IPS DF 6.9 (cell line): ENCODE measurements around the gene CNTRL.

Source experiments
- DNase-seq: peaks from one replicate; pipeline ENCODE4 v3.0.0-alpha.2; 2013; ENCODE audit warnings: low read depth, low spot score
- H3K27ac ChIP-seq: one replicate; pipeline ENCODE4 v1.5.1; 2013; ENCODE audit warnings: low read length, control low read depth
- H3K27me3 ChIP-seq: 2 replicates; pipeline ENCODE4 v1.6.1; 2013; ENCODE audit warnings: mild to moderate bottlenecking, low read length; ENCODE audit not compliant: control insufficient read depth, insufficient read depth
- H3K36me3 ChIP-seq: 2 replicates; pipeline ENCODE4 v1.6.1; 2013; ENCODE audit warnings: low read length; ENCODE audit not compliant: control insufficient read depth, insufficient read depth
- H3K4me1 ChIP-seq: 2 replicates; pipeline ENCODE4 v1.6.1; 2013; ENCODE audit warnings: low read length; ENCODE audit not compliant: control insufficient read depth, insufficient read depth
- H3K4me3 ChIP-seq: 2 replicates; pipeline ENCODE4 v1.5.1; 2013; ENCODE audit warnings: mild to moderate bottlenecking, low read length
- H3K9me3 ChIP-seq: 2 replicates; pipeline ENCODE4 v1.6.1; 2013; ENCODE audit warnings: low read length, inconsistent platforms; ENCODE audit not compliant: control insufficient read depth, insufficient read depth
- WGBS: extraction: QIAGEN DNeasy Blood & Tissue Kit; methylation state at CpG from one replicate; pipeline ENCODE4 v1.1.7; 2013; ENCODE audit warnings: mixed read lengths, missing lambda C conversion rate; ENCODE audit not compliant: insufficient read length, insufficient coverage; 5-methylcytosine and 5-hydroxymethylcytosine counted together

CNTRL gene

GRCh38 chr9:121143771-121144170, 69.0 kb downstream of the CNTRL start:
- Histone ChIP-seq H3K27me3 (no peaks in the 10 kb centered on the region), H3K4me1 (no peaks in the 10 kb centered on the region), H3K9me3 (no peaks in the 10 kb centered on the region), H3K27ac (no peak overlapping the region), H3K4me3 (no peak overlapping the region), H3K36me3 (no peaks in the 10 kb centered on the region)
- WGBS, result no CpG with 5 or more reads among the region's 2 CpGs
- DNase-seq, result no peak

GRCh38 chr9:121144482-121144881, 69.7 kb downstream of the CNTRL start:
- Histone ChIP-seq H3K9me3 (no peaks in the 10 kb centered on the region), H3K36me3 (no peaks in the 10 kb centered on the region), H3K27ac (no peak overlapping the region), H3K27me3 (no peaks in the 10 kb centered on the region), H3K4me1 (no peaks in the 10 kb centered on the region), H3K4me3 (no peak overlapping the region)
- WGBS, result no CpG with 5 or more reads among the region's 2 CpGs
- no peak for DNase-seq

GRCh38 chr9:121150188-121150587, 75.4 kb downstream of the CNTRL start:
- Histone ChIP-seq H3K4me1 (no peaks in the 10 kb centered on the region), H3K27ac (no peak overlapping the region), H3K9me3 (no peaks in the 10 kb centered on the region), H3K27me3 (no peaks in the 10 kb centered on the region), H3K36me3 (no peaks in the 10 kb centered on the region), H3K4me3 (no peak overlapping the region)
- WGBS, result no CpG with 5 or more reads among the region's 2 CpGs
- no peak for DNase-seq

GRCh38 chr9:121153642-121154041, 78.9 kb downstream of the CNTRL start:
- no peaks in the 10 kb centered on the region for H3K4me1 ChIP-seq
- H3K27ac ChIP-seq, result no peak overlapping the region
- WGBS, result no CpG with 5 or more reads among the region's 1 CpG
- H3K27me3 ChIP-seq, result no peaks in the 10 kb centered on the region
- no peaks in the 10 kb centered on the region for H3K9me3 ChIP-seq
- H3K36me3 ChIP-seq, result no peaks in the 10 kb centered on the region
- H3K4me3 ChIP-seq, result no peak overlapping the region
- no peak for DNase-seq

GRCh38 chr9:121154782-121155181, 80.0 kb downstream of the CNTRL start:
- no peak overlapping the region for H3K4me3 ChIP-seq
- DNase-seq, result no peak
- no peaks in the 10 kb centered on the region for H3K36me3 ChIP-seq
- H3K27me3 ChIP-seq, result no peaks in the 10 kb centered on the region
- no CpG with 5 or more reads among the region's 6 CpGs for WGBS
- H3K27ac ChIP-seq, result no peak overlapping the region
- H3K4me1 ChIP-seq, result no peaks in the 10 kb centered on the region
- H3K9me3 ChIP-seq, result no peaks in the 10 kb centered on the region

- Histone ChIP-seq H3K4me1 (no peaks in the 10 kb centered on the region), H3K36me3 (no peaks in the 10 kb centered on the region), H3K27me3 (no peaks in the 10 kb centered on the region), H3K9me3 (no peaks in the 10 kb centered on the region), H3K4me3 (no peak overlapping the region), H3K27ac (no peak overlapping the region)
- DNase-seq, result no peak
- WGBS, result no CpG with 5 or more reads among the region's 2 CpGs
Measured at GRCh38 chr9:121156263-121156731, 81.5 kb downstream of the CNTRL start.

GRCh38 chr9:121157939-121158338, 83.2 kb downstream of the CNTRL start:
- Histone ChIP-seq H3K27me3 (no peaks in the 10 kb centered on the region), H3K27ac (no peak overlapping the region), H3K4me3 (no peak overlapping the region), H3K4me1 (no peaks in the 10 kb centered on the region), H3K9me3 (no peaks in the 10 kb centered on the region), H3K36me3 (no peaks in the 10 kb centered on the region)
- DNase-seq, result no peak
- WGBS, result no CpG with 5 or more reads among the region's 4 CpGs

GRCh38 chr9:121160025-121160424, 85.3 kb downstream of the CNTRL start:
- Histone ChIP-seq H3K4me3 (no peak overlapping the region), H3K27me3 (no peaks in the 10 kb centered on the region), H3K36me3 (no peaks in the 10 kb centered on the region), H3K9me3 (no peaks in the 10 kb centered on the region), H3K27ac (no peak overlapping the region), H3K4me1 (no peaks in the 10 kb centered on the region)
- no peak for DNase-seq
- no CpG with 5 or more reads among the region's 1 CpG for WGBS

- Histone ChIP-seq H3K36me3 (no peaks in the 10 kb centered on the region; the same call in 1 of the 2 replicates), H3K27ac (no peak overlapping the region), H3K9me3 (no peaks in the 10 kb centered on the region), H3K27me3 (no peaks in the 10 kb centered on the region), H3K4me1 (no peaks in the 10 kb centered on the region), H3K4me3 (no peak overlapping the region)
- no peak for DNase-seq
- WGBS, result no CpG with 5 or more reads among the region's 2 CpGs
Measured at GRCh38 chr9:121168052-121168451, 93.3 kb downstream of the CNTRL start.

GRCh38 chr9:121169094-121169601, 94.4 kb downstream of the CNTRL start:
- no peaks in the 10 kb centered on the region for H3K27me3 ChIP-seq
- no peak overlapping the region for H3K27ac ChIP-seq
- no peaks in the 10 kb centered on the region for H3K9me3 ChIP-seq
- no peaks in the 10 kb centered on the region for H3K4me1 ChIP-seq
- DNase-seq, result no peak
- no CpG with 5 or more reads among the region's 3 CpGs for WGBS
- peaks cover 3% of the 10 kb centered on the region; the same call in 1 of the 2 replicates for H3K36me3 ChIP-seq
- H3K4me3 ChIP-seq, result no peak overlapping the region

GRCh38 chr9:121171236-121171635, 96.5 kb downstream of the CNTRL start:
- no peak for DNase-seq
- H3K4me1 ChIP-seq, result no peaks in the 10 kb centered on the region
- H3K27me3 ChIP-seq, result no peaks in the 10 kb centered on the region
- WGBS, result no CpG with 5 or more reads among the region's 5 CpGs
- H3K27ac ChIP-seq, result no peak overlapping the region
- no peak overlapping the region for H3K4me3 ChIP-seq
- H3K36me3 ChIP-seq, result peaks cover 5% of the 10 kb centered on the region; the same call in 1 of the 2 replicates
- no peaks in the 10 kb centered on the region for H3K9me3 ChIP-seq
